Left ventricle myocardium inferior (tissue), 1 donor: ENCODE results near the gene BACE1. TPM values are rescaled to one million over a fixed set of nuclear protein-coding genes. Genes with fewer than 3 reads are reported as not detected.

Experiments
- DNase-seq: peaks from one replicate; pipeline ENCODE4 v3.0.0-alpha.2; 2020
- H3K27ac ChIP-seq: fragments of 200-600 bp; replicated peaks from 2 replicates; pipeline ENCODE4 v1.8.0; 2021
- H3K27me3 ChIP-seq: fragments of 200-600 bp; 2 replicates; pipeline ENCODE4 v1.8.0; 2021; ENCODE audit warnings: low read depth
- H3K36me3 ChIP-seq: fragments of 200-600 bp; 2 replicates; pipeline ENCODE4 v1.8.0; 2021
- H3K4me1 ChIP-seq: fragments of 200-600 bp; 2 replicates; pipeline ENCODE4 v1.8.0; 2021
- H3K4me3 ChIP-seq: fragments of 200-600 bp; 2 replicates; pipeline ENCODE4 v1.8.0; 2021; ENCODE audit warnings: mild to moderate bottlenecking, moderate library complexity
- H3K9me3 ChIP-seq: fragments of 200-600 bp; replicated peaks from 2 replicates; pipeline ENCODE4 v1.8.0; 2021
- CTCF ChIP-seq: fragments of 200-600 bp; IDR thresholded peaks from 2 replicates; pipeline ENCODE4 v1.8.0; 2021; ENCODE audit warnings: antibody characterized with exemption, mild to moderate bottlenecking, borderline replicate concordance
- intact Hi-C: fragments of 100-400 bp; cut with micrococcal nuclease; formaldehyde crosslinking; loops from one replicate; pipeline ENCODE4 v1.11.0; 2022
- total RNA-seq: library from RNA; stranded (reverse); fragmentation: NEBNext Ultra II Directional; extraction: Animal tissue kit (Norgen Biotek cat#: 25700); gene quantifications from one replicate; pipeline ENCODE4 v1.2.1, GENCODE V29; 2021
- donor health status: DM: no; HTN: yes; CAD: no; lungs with severe emphysema.

BACE1 gene
- total RNA-seq, 1 donor from 2014 or later = 13.8 TPM

DNA sequence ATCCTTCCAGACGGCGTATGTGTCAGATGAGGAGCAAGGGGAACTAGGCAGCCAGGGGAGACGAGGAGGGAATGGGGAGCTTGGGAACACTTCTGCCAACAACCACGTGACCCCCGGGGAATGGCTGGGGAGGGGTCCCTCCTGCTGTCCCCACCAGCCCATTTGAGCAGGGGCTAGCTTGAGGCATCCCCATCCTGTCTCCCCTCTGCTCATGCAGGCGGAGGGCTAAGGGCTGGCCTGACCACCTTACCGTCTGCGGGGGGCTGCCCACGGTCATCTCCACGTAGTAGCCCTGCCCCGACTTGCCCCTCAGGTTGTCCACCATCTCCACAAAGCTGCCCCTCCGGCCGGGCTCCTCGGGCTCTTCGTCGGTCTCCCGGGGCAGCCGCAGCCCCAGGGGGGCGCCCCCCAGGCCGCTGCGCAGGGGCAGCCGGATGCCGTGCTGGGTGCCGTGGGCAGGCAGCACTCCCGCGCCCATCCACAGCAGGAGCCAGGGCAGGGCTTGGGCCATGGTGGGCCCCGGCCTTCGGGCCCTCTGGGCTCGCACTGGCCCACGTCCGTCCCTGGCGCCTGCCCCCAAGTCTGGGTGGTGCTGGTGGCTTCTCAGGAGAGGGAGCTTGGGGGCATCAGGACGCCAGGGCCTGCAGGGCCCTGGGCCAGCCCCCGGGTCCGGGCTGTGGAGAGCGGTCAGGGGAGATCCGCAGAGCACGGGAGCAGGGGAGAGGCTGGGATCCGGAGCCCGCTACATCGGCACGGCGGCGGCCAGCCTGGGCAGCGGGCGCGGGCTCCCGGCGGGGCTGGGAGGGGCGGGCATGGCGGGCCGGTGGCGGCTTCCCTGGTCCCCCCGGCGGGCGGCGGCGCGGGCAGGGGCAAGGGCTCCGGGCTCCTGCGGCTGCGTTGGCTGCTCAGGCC is 515 bp downstream of the BACE1 start:
- Histone ChIP-seq H3K4me3 (peak overlapping the region; percentile 80), H3K4me1 (peaks cover 29% of the 10 kb centered on the region), H3K36me3 (no peaks in the 10 kb centered on the region), H3K27me3 (no peaks in the 10 kb centered on the region), H3K27ac (peak overlapping the region; percentile 79), H3K9me3 (no peaks in the 10 kb centered on the region)
- TF ChIP-seq CTCF = no peak
- intact Hi-C loops = no loop called here
- no peak for DNase-seq

- Histone ChIP-seq H3K4me1 (peaks cover 29% of the 10 kb centered on the region), H3K36me3 (no peaks in the 10 kb centered on the region), H3K27me3 (no peaks in the 10 kb centered on the region), H3K4me3 (peak overlapping the region; percentile 80), H3K27ac (no peak overlapping the region), H3K9me3 (no peaks in the 10 kb centered on the region)
- intact Hi-C loops = no loop called here
- no peak for DNase-seq
- no peak for TF ChIP-seq CTCF
Observed at GRCh38 chr11:117314840-117315239, 1.2 kb downstream of the BACE1 start.

- no peak for TF ChIP-seq CTCF
- no peak for DNase-seq
- H3K27me3 ChIP-seq = no peaks in the 10 kb centered on the region
- intact Hi-C loops = no loop called here
- H3K4me1 ChIP-seq = peaks cover 29% of the 10 kb centered on the region
- no peak overlapping the region for H3K27ac ChIP-seq
- no peaks in the 10 kb centered on the region for H3K9me3 ChIP-seq
- H3K36me3 ChIP-seq = no peaks in the 10 kb centered on the region
- peak overlapping the region; percentile 80 for H3K4me3 ChIP-seq
Observed at GRCh38 chr11:117313828-117314768, 2.0 kb downstream of the BACE1 start.

DNA sequence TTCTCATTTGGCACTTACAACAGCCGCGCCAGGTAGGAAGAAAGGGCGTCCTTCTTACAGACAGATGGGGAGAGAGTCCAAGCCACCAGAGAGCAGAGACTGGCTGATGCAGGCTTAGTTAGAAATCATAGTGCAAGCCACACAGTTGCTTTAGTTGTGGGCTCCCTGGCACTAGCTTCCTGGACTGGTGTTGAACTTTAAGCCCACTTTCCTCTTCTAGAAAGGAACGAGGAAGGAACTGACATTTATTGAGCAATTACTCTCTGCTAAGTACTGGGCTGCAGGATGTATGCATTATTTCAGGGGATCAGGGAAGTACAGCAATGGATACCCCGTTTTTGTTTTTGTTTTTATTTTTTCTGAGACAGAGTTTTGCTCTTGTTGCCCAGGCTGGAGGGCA is 3.0 kb downstream of the BACE1 start:
- intact Hi-C loops = no loop called here
- Histone ChIP-seq H3K27ac (no peak overlapping the region), H3K4me3 (no peak overlapping the region), H3K9me3 (no peaks in the 10 kb centered on the region), H3K27me3 (no peaks in the 10 kb centered on the region), H3K36me3 (no peaks in the 10 kb centered on the region), H3K4me1 (peaks cover 29% of the 10 kb centered on the region)
- no peak for DNase-seq
- no peak for TF ChIP-seq CTCF

- no peak overlapping the region for H3K4me3 ChIP-seq
- H3K4me1 ChIP-seq = peaks cover 6% of the 10 kb centered on the region
- TF ChIP-seq CTCF = no peak
- peaks cover 5% of the 10 kb centered on the region for H3K36me3 ChIP-seq
- H3K27me3 ChIP-seq = no peaks in the 10 kb centered on the region
- no peak for DNase-seq
- H3K9me3 ChIP-seq = no peaks in the 10 kb centered on the region
- no peak overlapping the region for H3K27ac ChIP-seq
- intact Hi-C loops = no loop called here
Observed at GRCh38 chr11:117309310-117309709, 6.7 kb downstream of the BACE1 start.
